Pancreas (tissue), 10 donors: ENCODE data around the gene SND1. TPM values are rescaled to one million over a fixed set of nuclear protein-coding genes. Genes with fewer than 3 reads are reported as not detected.

ENCODE experiments used
- ATAC-seq, 4 donors: fragments of 200-7000 bp; cut with Tn5 transposase; one replicate each; pipeline versions ENCODE4 v1.8.0 to v1.9.1; 2020; ENCODE audit warnings: mild to moderate bottlenecking in 4 of 4, moderate library complexity in 4 of 4
- DNase-seq, 6 donors: peaks; one replicate each; pipeline ENCODE4 v3.0.0-alpha.2; 2020
- FAIRE-seq: peaks from 2 replicates; lab custom pipeline; 2012; peaks lifted over from hg19 to GRCh38; lab: Jason Lieb, UNC
- H3K27ac ChIP-seq, 4 donors: fragments of 200-600 bp; sonication (generic); 1 replicate in 3 of 4; 2 replicates in 1 of 4; pipeline versions ENCODE4 v1.5.0 to v1.8.0; 2020
- H3K27me3 ChIP-seq, 4 donors: fragments of 200-600 bp; one replicate each; pipeline ENCODE4 v1.8.0; 2021
- H3K36me3 ChIP-seq, 3 donors: fragments of 200-600 bp; sonication (generic) in 1 of 3; one replicate each; pipeline versions ENCODE4 v1.5.0 to v1.8.0; 2020 to 2021
- H3K4me1 ChIP-seq, 3 donors: fragments of 200-600 bp; one replicate each; pipeline ENCODE4 v1.8.0; 2021
- H3K4me3 ChIP-seq, 4 donors: fragments of 200-600 bp; sonication (generic) in 2 of 4; one replicate each; pipeline versions ENCODE4 v1.5.0 to v1.8.0; 2020 to 2021
- H3K9me3 ChIP-seq, 4 donors: fragments of 200-600 bp; one replicate each; pipeline ENCODE4 v1.8.0; 2021
- WGBS, 2 donors: extraction: QIAGEN DNeasy Blood & Tissue Kit; methylation state at CpG; one replicate each; pipeline ENCODE4 v1.1.7; 2013; 5-methylcytosine and 5-hydroxymethylcytosine counted together
- intact Hi-C, 3 donors: fragments of 100-400 bp; cut with DNase I; formaldehyde crosslinking; loops; one replicate each; pipeline versions ENCODE4 v1.11.1 to v1.14.2; 2022
- polyA plus RNA-seq, 2 donors: library from polyadenylated mRNA; stranded (reverse); fragments of 200-250 nt; gene quantifications; one replicate each; pipeline ENCODE4 v1.2.3, GENCODE V29; 2013
- total RNA-seq, 6 donors: library from RNA; stranded (reverse); fragmentation: NEBNext Ultra II Directional in 4 of 6; extraction: Animal tissue kit (Norgen Biotek cat#: 25700) in 4 of 6; gene quantifications; one replicate each; pipeline versions ENCODE4 v1.2.1 to v1.2.4, GENCODE V29; 2021 to 2023
- TF ChIP-seq, protein P1 (sequence below), 4 donors: fragments of 200-600 bp; sonication (generic) in 3 of 4; IDR thresholded peaks; one replicate each; pipeline versions ENCODE4 v1.5.0 to v1.8.0; 2021; ENCODE audit warnings: antibody characterized with exemption in 4 of 4
- donor health status: healthy with polysubstance abuse.
- donor health status: DM: no; HTN: no; CAD: no; lungs with moderate emphysema.
- donor health status: DM: no; HTN: no; CAD: no.
- donor health status: control.
- donor health status: control.
- donor health status: Bipolar disorder and iron deficiency.
- donor health status: DM: yes; HTN: yes; CAD: no.
- donor health status: DM: no; HTN: no; CAD: no.
- donor health status: DM: no; HTN: no; CAD: no.
- donor health status: DM: yes; HTN: yes; CAD: no.

SND1 gene
- total and polyA plus RNA-seq, 8 donors = 84.1 to 308 (median 225) TPM

DNA sequence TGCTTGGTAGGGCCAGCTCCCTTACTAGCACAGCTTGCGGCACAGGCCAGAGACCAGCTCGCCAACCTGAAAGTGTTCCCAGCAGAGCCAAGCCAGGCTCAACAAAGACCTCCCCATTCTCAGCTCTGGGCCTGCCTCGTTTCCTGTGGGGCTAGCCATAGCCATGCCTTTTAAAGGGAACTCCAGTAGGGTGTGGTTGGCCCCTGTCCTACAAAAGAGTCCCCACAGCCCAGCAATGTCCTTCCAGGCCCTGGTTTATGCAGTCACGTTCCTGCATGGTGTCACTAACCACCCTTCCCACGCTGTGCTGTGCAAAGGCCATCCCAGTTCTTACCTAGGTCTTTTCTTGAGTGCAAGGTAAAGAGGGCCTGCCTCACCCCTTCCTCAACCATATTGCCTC is 467.0 kb downstream of the SND1 start:
- no peak for DNase-seq
- Histone ChIP-seq H3K27ac (no peak overlapping the region), H3K27me3 (no peaks in the 10 kb centered on the region), H3K4me1 (no peaks in the 10 kb centered on the region), H3K36me3 (no peaks in the 10 kb centered on the region), H3K9me3 (no peaks in the 10 kb centered on the region), H3K4me3 (no peak overlapping the region)
- no peak for ATAC-seq
- 90 to 95% methylated on average over 5 of the region's 5 CpGs for WGBS, 2 donors
- intact Hi-C loops = no loop called here
- TF ChIP-seq, protein P1, sequence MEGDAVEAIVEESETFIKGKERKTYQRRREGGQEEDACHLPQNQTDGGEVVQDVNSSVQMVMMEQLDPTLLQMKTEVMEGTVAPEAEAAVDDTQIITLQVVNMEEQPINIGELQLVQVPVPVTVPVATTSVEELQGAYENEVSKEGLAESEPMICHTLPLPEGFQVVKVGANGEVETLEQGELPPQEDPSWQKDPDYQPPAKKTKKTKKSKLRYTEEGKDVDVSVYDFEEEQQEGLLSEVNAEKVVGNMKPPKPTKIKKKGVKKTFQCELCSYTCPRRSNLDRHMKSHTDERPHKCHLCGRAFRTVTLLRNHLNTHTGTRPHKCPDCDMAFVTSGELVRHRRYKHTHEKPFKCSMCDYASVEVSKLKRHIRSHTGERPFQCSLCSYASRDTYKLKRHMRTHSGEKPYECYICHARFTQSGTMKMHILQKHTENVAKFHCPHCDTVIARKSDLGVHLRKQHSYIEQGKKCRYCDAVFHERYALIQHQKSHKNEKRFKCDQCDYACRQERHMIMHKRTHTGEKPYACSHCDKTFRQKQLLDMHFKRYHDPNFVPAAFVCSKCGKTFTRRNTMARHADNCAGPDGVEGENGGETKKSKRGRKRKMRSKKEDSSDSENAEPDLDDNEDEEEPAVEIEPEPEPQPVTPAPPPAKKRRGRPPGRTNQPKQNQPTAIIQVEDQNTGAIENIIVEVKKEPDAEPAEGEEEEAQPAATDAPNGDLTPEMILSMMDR (IDR thresholded peaks at IDR 0.05) = no peak
- no peak for FAIRE-seq

DNA sequence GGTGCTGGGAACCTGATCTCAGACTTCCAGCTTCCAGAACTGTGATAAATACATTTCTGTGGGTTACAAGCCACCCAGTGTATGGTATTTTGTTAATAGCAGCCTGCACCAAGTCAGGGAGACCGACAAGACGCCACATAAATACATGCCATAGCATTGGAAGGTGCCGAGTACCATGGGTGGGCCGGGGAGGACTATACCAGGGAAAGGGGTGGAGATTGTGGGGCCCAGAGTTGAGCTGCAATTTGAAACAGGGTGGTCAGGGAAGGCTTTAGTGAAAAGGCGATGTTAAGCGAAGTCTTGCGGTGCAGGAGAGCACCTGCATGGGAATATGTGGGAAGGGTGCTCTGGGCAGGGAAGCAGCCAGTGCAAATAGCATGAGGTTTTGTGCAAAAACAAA is 468.1 kb downstream of the SND1 start:
- Histone ChIP-seq H3K9me3 (no peaks in the 10 kb centered on the region), H3K27ac (no peak overlapping the region), H3K4me3 (no peak overlapping the region), H3K27me3 (no peaks in the 10 kb centered on the region), H3K4me1 (no peaks in the 10 kb centered on the region), H3K36me3 (no peaks in the 10 kb centered on the region)
- DNase-seq = no peak
- no peak for FAIRE-seq
- TF ChIP-seq, protein P1 (IDR thresholded peaks at IDR 0.05) = no peak
- 97% methylated on average over 7 of the region's 7 CpGs for WGBS, 2 donors
- intact Hi-C loops = no loop called here
- ATAC-seq = no peak

DNA sequence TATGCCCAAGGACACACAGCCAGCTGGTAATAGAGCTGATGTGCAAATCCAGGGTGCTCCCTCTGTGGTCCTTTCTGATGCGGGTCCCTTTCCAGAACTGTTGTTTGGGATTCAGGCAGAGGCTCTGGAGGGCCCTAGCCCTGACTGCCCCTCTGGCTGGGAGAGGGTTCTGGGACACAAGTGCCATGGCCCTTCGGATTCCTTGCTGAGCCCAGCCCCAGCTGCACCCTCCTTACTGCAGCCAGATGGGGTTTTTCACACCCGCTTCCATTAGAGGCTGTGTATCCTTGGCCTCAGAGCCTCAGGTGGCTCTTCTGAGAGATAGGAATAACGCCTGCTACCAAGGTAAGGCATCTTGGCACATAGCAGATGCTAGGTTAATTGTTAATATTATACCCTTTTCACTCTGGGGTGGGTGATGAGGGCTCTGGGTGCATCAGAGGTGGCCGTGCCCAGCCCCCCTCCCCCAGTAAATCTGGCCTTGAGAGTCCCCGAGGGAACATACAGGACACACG is 469.0 kb downstream of the SND1 start:
- FAIRE-seq (no peak), DNase-seq (no peak), ATAC-seq (peak in 2 of 4 donors; percentile 21 to 28)
- Histone ChIP-seq H3K4me3 (no peak overlapping the region), H3K9me3 (no peaks in the 10 kb centered on the region), H3K4me1 (no peaks in the 10 kb centered on the region), H3K36me3 (no peaks in the 10 kb centered on the region), H3K27me3 (no peaks in the 10 kb centered on the region), H3K27ac (no peak overlapping the region)
- 40 to 48% methylated on average over 7 of the region's 7 CpGs for WGBS, 2 donors
- intact Hi-C loops = no loop called here
- TF ChIP-seq, protein P1 (IDR thresholded peaks at IDR 0.05) = no peak

DNA sequence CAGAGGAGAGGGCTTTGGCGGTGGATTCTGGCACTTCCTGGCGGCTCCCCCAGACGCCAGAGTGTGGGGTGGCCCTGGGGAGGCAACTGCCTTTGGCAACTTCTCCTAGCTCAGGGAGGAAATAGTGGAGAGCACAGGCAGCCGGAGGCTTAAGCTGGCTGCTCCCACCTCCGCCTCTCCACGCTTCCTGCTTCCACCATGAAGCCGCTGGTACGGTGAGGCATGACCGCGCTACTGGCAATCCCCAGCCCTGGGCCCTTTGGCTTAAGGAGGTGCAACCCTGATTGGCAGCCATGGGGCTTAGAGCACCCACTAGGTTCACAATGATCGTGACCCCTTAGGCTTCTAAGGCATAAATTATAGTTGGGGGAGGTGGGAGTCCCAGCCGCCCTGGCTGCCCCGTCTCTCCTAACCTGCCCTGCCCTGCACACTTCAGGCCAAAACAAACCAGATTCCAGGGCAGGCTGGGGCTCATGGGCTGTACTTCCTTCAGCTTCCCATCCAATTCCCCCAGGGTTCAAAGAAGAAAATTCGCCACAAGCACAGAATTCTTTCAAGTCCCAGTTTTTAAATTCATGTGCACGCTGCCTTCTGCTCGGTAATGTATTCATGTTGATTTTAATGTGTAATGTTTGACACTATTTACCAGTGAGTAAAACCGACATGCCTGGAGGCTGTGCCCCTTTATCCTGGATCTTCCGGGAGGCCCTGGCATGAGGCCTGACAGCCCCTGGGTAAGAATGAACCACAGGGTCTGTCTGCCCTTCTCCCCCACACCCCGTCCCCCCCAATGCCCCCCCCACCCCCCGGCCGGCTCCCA is 469.9 kb downstream of the SND1 start:
- Histone ChIP-seq H3K4me3 (no peak overlapping the region), H3K36me3 (no peaks in the 10 kb centered on the region), H3K9me3 (no peaks in the 10 kb centered on the region), H3K4me1 (no peaks in the 10 kb centered on the region), H3K27ac (no peak overlapping the region), H3K27me3 (no peaks in the 10 kb centered on the region)
- 79 to 82% methylated on average over 21 of the region's 21 CpGs for WGBS, 2 donors
- FAIRE-seq = no peak
- TF ChIP-seq, protein P1 (IDR thresholded peaks at IDR 0.05) = no peak
- DNase-seq = no peak
- intact Hi-C loops = no loop called here
- ATAC-seq = peak in 3 of 4 donors; percentile 15 to 65 (median 41)
